Hepatocyte (in vitro differentiated cells): ENCODE measurements around the gene UBE3C. TPM values are rescaled to one million over a fixed set of nuclear protein-coding genes. Genes with fewer than 3 reads are reported as not detected.

Source experiments
- DNase-seq: peaks from one replicate; pipeline ENCODE4 v3.0.0-alpha.2; 2016; ENCODE audit warnings: low spot score
- H2AFZ ChIP-seq: fragments of 200-600 bp; sonication (generic); 2 replicates; pipeline ENCODE4 v1.6.0; 2016; ENCODE audit warnings: antibody characterized with exemption, mild to moderate bottlenecking
- H3K27ac ChIP-seq: fragments of 200-600 bp; sonication (generic); 2 replicates; pipeline ENCODE4 v1.5.1; 2016; ENCODE audit warnings: mild to moderate bottlenecking
- H3K27me3 ChIP-seq: fragments of 200-600 bp; sonication (generic); 2 replicates; pipeline ENCODE4 v1.6.1; 2016
- H3K36me3 ChIP-seq: fragments of 200-600 bp; sonication (generic); replicated peaks from 2 replicates; pipeline ENCODE4 v1.5.1; 2016; ENCODE audit warnings: low read depth; ENCODE audit not compliant: insufficient read depth
- H3K4me1 ChIP-seq: fragments of 200-600 bp; sonication (generic); 2 replicates; pipeline ENCODE4 v1.5.1; 2016; ENCODE audit warnings: mild to moderate bottlenecking, moderate library complexity; ENCODE audit not compliant: insufficient read depth
- H3K4me2 ChIP-seq: fragments of 200-600 bp; sonication (generic); 2 replicates; pipeline ENCODE4 v1.6.0; 2016
- H3K4me3 ChIP-seq: fragments of 200-600 bp; sonication (generic); 2 replicates; pipeline ENCODE4 v1.5.1; 2016; ENCODE audit warnings: mild to moderate bottlenecking
- H3K79me2 ChIP-seq: fragments of 200-600 bp; sonication (generic); 2 replicates; pipeline ENCODE4 v1.6.0; 2017; ENCODE audit warnings: mild to moderate bottlenecking
- H3K9me2 ChIP-seq: fragments of 200-600 bp; sonication (generic); replicated peaks from 2 replicates; pipeline ENCODE4 v1.6.0; 2017; ENCODE audit warnings: mild to moderate bottlenecking; ENCODE audit not compliant: insufficient read depth
- H3K9me3 ChIP-seq: fragments of 200-600 bp; sonication (generic); 2 replicates; pipeline ENCODE4 v1.5.1; 2016; ENCODE audit warnings: low read depth, mild to moderate bottlenecking
- H4K20me1 ChIP-seq: fragments of 200-600 bp; sonication (generic); 2 replicates; pipeline ENCODE4 v1.6.0; 2016; ENCODE audit warnings: mild to moderate bottlenecking; ENCODE audit not compliant: insufficient read depth, poor library complexity, severe bottlenecking
- CTCF ChIP-seq: fragments of 200-600 bp; sonication (generic); IDR thresholded peaks from 2 replicates; pipeline ENCODE4 v1.5.1; 2016; ENCODE audit warnings: antibody characterized with exemption, mild to moderate bottlenecking; ENCODE audit not compliant: poor library complexity
- EZH2 ChIP-seq: fragments of 200-600 bp; sonication (generic); IDR thresholded peaks from 2 replicates; pipeline ENCODE4 v1.6.1; 2016; ENCODE audit warnings: antibody characterized with exemption, mild to moderate bottlenecking, borderline replicate concordance
- EZH2phosphoT487 ChIP-seq: fragments of 200-600 bp; sonication (generic); IDR thresholded peaks from one replicate; pipeline ENCODE4 v1.6.1; 2018; ENCODE audit warnings: antibody characterized with exemption, mild to moderate bottlenecking, low read depth, moderate library complexity; ENCODE audit not compliant: unreplicated experiment, severe bottlenecking
- WGBS: methylation state at CpG from one replicate; pipeline ENCODE4 v1.1.6; 2016; ENCODE audit warnings: low lambda C conversion rate; ENCODE audit errors: missing lambda C conversion rate; 5-methylcytosine and 5-hydroxymethylcytosine counted together
- polyA plus RNA-seq: library from polyadenylated mRNA; unstranded; fragments of >200 nt; fragmentation: Nextera tagmentation; extraction: Ambion mirVana; gene quantifications from 2 replicates; pipeline ENCODE4 v1.2.1, GENCODE V29; 2016
- total RNA-seq: library from RNA; depleted of rRNA; stranded (reverse); fragments of >200 nt; gene quantifications from 2 replicates; pipeline ENCODE4 v1.2.3, GENCODE V29; 2014

Gene UBE3C
- total and polyA plus RNA-seq, 2 experiments from 2014 or later: 24.6 to 72.6 TPM

- Histone ChIP-seq H3K4me1 (peaks cover 8% of the 10 kb centered on the region), H2AFZ (no peak overlapping the region), H3K36me3 (no peaks in the 10 kb centered on the region), H4K20me1 (no peaks in the 10 kb centered on the region), H3K79me2 (peaks cover 11% of the 10 kb centered on the region), H3K4me2 (no peak overlapping the region), H3K9me3 (no peaks in the 10 kb centered on the region), H3K27ac (no peak overlapping the region), H3K27me3 (no peaks in the 10 kb centered on the region), H3K4me3 (no peak overlapping the region), H3K9me2 (no peaks in the 10 kb centered on the region)
- no peak for TF ChIP-seq EZH2phosphoT487
- TF ChIP-seq EZH2: no peak
- no peak for TF ChIP-seq CTCF
- peak; percentile 50 for DNase-seq
- 80% methylated on average over 4 of the region's 4 CpGs for whole genome bisulfite sequencing
Observed at GRCh38 chr7:157193274-157193673, 54.5 kb downstream of the UBE3C start.

- TF ChIP-seq CTCF (no peak), EZH2 (no peak), EZH2phosphoT487 (no peak)
Observed at GRCh38 chr7:157194948-157195347, 56.2 kb downstream of the UBE3C start.

DNA sequence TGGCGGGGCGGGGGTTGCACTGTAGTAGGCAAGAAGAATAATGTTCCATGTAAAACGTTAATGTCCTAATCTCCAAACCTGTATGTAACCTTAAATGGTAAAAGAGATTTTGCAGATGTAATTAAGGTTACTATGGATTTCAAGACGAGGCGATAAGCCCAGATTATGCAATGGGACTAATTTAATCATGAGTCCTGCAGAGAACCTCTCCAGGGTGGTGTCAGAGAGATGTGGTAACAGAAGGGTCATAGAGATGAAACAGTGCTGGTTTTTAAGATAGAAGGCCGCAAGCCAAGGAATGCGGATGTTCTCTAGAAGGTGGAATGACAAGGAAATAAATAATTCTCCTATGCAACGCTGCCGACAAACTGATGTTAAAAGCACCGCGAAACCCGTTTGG is 57.1 kb downstream of the UBE3C start:
- no peaks in the 10 kb centered on the region for H3K36me3 ChIP-seq

More at GRCh38 chr7:157194948-157195347, 56.2 kb downstream of the UBE3C start:
- H3K9me3 ChIP-seq: no peaks in the 10 kb centered on the region
- H4K20me1 ChIP-seq: no peaks in the 10 kb centered on the region
- peaks cover 8% of the 10 kb centered on the region for H3K4me1 ChIP-seq
- H3K79me2 ChIP-seq: peaks cover 9% of the 10 kb centered on the region
- no peak overlapping the region for H3K4me2 ChIP-seq
- H3K4me3 ChIP-seq: no peak overlapping the region
- no peaks in the 10 kb centered on the region for H3K27me3 ChIP-seq
- no peaks in the 10 kb centered on the region for H3K9me2 ChIP-seq
- 97% methylated on average over 3 of the region's 3 CpGs for WGBS
- no peak overlapping the region for H3K27ac ChIP-seq
- H3K36me3 ChIP-seq: no peaks in the 10 kb centered on the region
- DNase-seq: no peak
- no peak overlapping the region for H2AFZ ChIP-seq

More for the DNA sequence above, 57.1 kb downstream of the UBE3C start:
- H3K9me3 ChIP-seq: no peaks in the 10 kb centered on the region
- TF ChIP-seq EZH2 (no peak), CTCF (no peak), EZH2phosphoT487 (no peak)
- no peaks in the 10 kb centered on the region for H3K27me3 ChIP-seq
- H3K79me2 ChIP-seq: peaks cover 6% of the 10 kb centered on the region
- DNase-seq: no peak
- H3K4me1 ChIP-seq: peaks cover 8% of the 10 kb centered on the region
- H4K20me1 ChIP-seq: no peaks in the 10 kb centered on the region
- no peak overlapping the region for H2AFZ ChIP-seq
- WGBS: 96% methylated on average over 12 of the region's 12 CpGs
- H3K4me3 ChIP-seq: no peak overlapping the region
- no peak overlapping the region for H3K4me2 ChIP-seq
- H3K27ac ChIP-seq: no peak overlapping the region
- no peaks in the 10 kb centered on the region for H3K9me2 ChIP-seq
